ENCODE measurements around the gene ACAP3.

DNA sequence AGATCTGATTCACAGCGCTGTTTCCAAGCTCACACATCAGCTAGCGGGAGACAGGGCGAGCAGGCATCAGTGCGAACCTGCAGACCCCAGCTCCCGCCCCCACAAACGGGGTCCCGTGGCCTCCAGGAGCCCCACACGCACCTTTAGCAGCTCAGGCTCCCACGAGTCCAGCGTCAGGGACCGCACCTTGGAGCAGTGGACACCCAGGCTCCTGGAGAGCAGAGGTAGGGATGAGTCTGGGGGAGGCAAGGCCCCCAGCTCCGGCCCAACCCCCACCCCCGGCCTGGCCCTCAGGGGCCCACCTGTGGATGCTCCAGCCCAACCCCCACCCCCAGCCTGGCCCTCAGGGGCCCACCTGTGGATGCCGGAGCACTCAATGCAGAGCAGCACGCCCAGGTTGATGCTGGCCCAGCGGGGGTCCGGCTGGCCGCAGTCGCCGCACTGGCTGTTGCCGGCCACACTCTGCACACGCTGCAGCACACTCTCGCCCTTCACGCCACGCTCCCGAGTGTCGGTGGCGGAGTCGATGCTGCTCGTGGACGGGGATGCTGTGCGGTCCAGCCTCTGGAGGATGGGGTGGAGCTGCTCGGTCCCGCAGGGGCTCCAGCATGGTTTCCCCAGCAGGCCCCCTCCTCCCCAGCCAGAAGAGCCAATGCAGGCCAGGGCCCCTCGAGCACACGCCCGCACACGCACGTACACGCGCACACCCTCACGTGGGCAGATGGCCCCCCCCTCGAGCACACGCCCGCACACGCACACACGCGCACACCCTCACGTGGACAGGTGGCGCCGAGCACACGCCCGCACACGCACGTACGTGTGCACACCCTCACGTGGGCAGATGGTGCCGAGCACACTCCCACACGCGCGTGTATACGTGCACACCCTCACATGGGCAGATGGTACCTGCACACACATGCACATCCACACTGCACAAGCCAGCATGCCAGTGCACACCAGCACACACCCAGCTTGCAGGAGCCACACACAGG, 11.4 kb downstream of the ACAP3 start:
- TF ChIP-seq POLR2A (IDR thresholded peaks at IDR 0.05): no peak
- TF ChIP-seq, protein P1, sequence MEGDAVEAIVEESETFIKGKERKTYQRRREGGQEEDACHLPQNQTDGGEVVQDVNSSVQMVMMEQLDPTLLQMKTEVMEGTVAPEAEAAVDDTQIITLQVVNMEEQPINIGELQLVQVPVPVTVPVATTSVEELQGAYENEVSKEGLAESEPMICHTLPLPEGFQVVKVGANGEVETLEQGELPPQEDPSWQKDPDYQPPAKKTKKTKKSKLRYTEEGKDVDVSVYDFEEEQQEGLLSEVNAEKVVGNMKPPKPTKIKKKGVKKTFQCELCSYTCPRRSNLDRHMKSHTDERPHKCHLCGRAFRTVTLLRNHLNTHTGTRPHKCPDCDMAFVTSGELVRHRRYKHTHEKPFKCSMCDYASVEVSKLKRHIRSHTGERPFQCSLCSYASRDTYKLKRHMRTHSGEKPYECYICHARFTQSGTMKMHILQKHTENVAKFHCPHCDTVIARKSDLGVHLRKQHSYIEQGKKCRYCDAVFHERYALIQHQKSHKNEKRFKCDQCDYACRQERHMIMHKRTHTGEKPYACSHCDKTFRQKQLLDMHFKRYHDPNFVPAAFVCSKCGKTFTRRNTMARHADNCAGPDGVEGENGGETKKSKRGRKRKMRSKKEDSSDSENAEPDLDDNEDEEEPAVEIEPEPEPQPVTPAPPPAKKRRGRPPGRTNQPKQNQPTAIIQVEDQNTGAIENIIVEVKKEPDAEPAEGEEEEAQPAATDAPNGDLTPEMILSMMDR (IDR thresholded peaks at IDR 0.05 in 4 of 5, conservative IDR thresholded peaks at IDR 0.05 in 1 of 5): no peak

All from gastrocnemius medialis (tissue), 4 donors.